ENCODE measurements around the gene FAM13A. TPM values are rescaled to one million over a fixed set of nuclear protein-coding genes. Genes with fewer than 3 reads are reported as not detected.

FAM13A gene
- total and polyA plus RNA-seq, 2 of the 8 experiments (the other 6 are each of a cell fraction or from before 2014, with no cell fraction given) = 7.1 to 16.5 TPM

- Histone ChIP-seq H3K23me2 (ENCODE audit: low read depth, low read length) (no peaks in the 10 kb centered on the region), H3K4me3 (ENCODE audit: extremely low read depth in 1 of 4, insufficient read depth in 2 of 4, low read depth in 3 of 4, low read length in 4 of 4) (no peak overlapping the region), H4K5ac (ENCODE audit: insufficient read length, low read depth, low read length) (no peak overlapping the region), H3K36me3 (ENCODE audit: control insufficient read depth in 2 of 4, insufficient read depth in 4 of 4, low read length in 3 of 4) (no peaks in the 10 kb centered on the region; a peak in 1 of 8 replicates), H3K4me1 (replicated peaks in 1 of 4; ENCODE audit: control insufficient read depth in 3 of 4, insufficient read depth in 4 of 4, low read length in 3 of 4) (no peaks in the 10 kb centered on the region), H3K4ac (replicated peaks; ENCODE audit: insufficient read length, low read depth, low read length) (no peak overlapping the region), H4K8ac (ENCODE audit: extremely low read depth, insufficient read depth, low read length) (no peak overlapping the region), H2AFZ (ENCODE audit: low read length) (no peak overlapping the region), H3K9me3 (ENCODE audit: insufficient read depth in 2 of 2, low read depth in 1 of 2, low read length in 1 of 2) (no peaks in the 10 kb centered on the region), H2BK15ac (ENCODE audit: low read length) (no peak overlapping the region), H2BK20ac (ENCODE audit: low read length) (no peak overlapping the region), H3K79me1 (ENCODE audit: low read depth, low read length) (no peaks in the 10 kb centered on the region), H3K23ac (ENCODE audit: insufficient read length) (no peak overlapping the region), H3K18ac (ENCODE audit: extremely low read depth, low read length) (no peak overlapping the region), H3K4me2 (ENCODE audit: insufficient read depth in 1 of 2, low read depth in 2 of 2, low read length in 2 of 2) (no peak overlapping the region), H3K27me3 (replicated peaks in 1 of 4; ENCODE audit: control insufficient read depth in 3 of 4, extremely low read depth in 1 of 4, insufficient read depth in 3 of 4, low read length in 3 of 4) (no peaks in the 10 kb centered on the region), H4K91ac (replicated peaks; ENCODE audit: insufficient read length, low read length) (no peak overlapping the region), H3K79me2 (ENCODE audit: control insufficient read depth in 1 of 2, insufficient read depth in 2 of 2, low read length in 2 of 2) (no peaks in the 10 kb centered on the region), H2AK5ac (ENCODE audit: low read depth, low read length) (no peak overlapping the region), H3K27ac (ENCODE audit: low read depth, low read length) (no peak overlapping the region), H3K56ac (replicated peaks; ENCODE audit: insufficient read length, low read depth, low read length) (no peak overlapping the region), H2BK5ac (ENCODE audit: low read depth, low read length) (no peak overlapping the region), H3K9ac (replicated peaks in 1 of 4; ENCODE audit: extremely low read depth in 1 of 4, low read depth in 3 of 4, low read length in 3 of 4) (no peak overlapping the region), H3K14ac (ENCODE audit: insufficient read length) (no peak overlapping the region), H4K20me1 (replicated peaks in 1 of 2; ENCODE audit: control insufficient read depth in 1 of 2, insufficient read depth in 2 of 2, low read length in 2 of 2) (no peaks in the 10 kb centered on the region), H2BK12ac (ENCODE audit: low read depth, low read length) (no peak overlapping the region), H2BK120ac (replicated peaks; ENCODE audit: low read depth, low read length) (no peak overlapping the region)
- DNase-seq (ENCODE audit: low read depth in 1 of 2, low spot score in 2 of 2) = no peak
- POLR2A ChIA-PET (ENCODE audit: partially characterized antibody) = no interaction called here
- no peak for FAIRE-seq
- CTCF ChIA-PET (ENCODE audit: partially characterized antibody) = no interaction called here
- no peak for TF ChIP-seq E2F6 (IDR thresholded peaks at IDR 0.05)
- TF ChIP-seq POLR2AphosphoS5 (IDR thresholded peaks at IDR 0.05; ENCODE audit: low read depth, low read length) = no peak
- TF ChIP-seq TCF12 (IDR thresholded peaks at IDR 0.05; ENCODE audit: low read depth, low read length) = no peak
- TF ChIP-seq SIX5 (IDR thresholded peaks at IDR 0.05; ENCODE audit: low read depth, low read length) = no peak
- TF ChIP-seq POLR2A (IDR thresholded peaks at IDR 0.05; ENCODE audit: control extremely low read depth in 1 of 2, low read depth in 2 of 2, low read length in 2 of 2) = no peak
- TF ChIP-seq FOSL1 (IDR thresholded peaks at IDR 0.05; ENCODE audit: insufficient read depth, low read depth, low read length) = no peak
- TF ChIP-seq KDM1A (IDR thresholded peaks at IDR 0.05; ENCODE audit: borderline replicate concordance, low read length) = no peak
- no peak for TF ChIP-seq NRF1 (IDR thresholded peaks at IDR 0.05; ENCODE audit: low read depth, low read length)
- no peak for TF ChIP-seq TBP (IDR thresholded peaks at IDR 0.05; ENCODE audit: low read depth, low read length)
- TF ChIP-seq KDM5A (IDR thresholded peaks at IDR 0.05; ENCODE audit: low read length) = no peak
- TF ChIP-seq CHD2 (IDR thresholded peaks at IDR 0.05; ENCODE audit: low read length) = no peak
- WGBS, 2 experiments (ENCODE audit: extremely low coverage in 1 of 2, insufficient coverage in 1 of 2, insufficient read length in 1 of 2, insufficient replicate concordance in 2 of 2, low coverage in 1 of 2, low lambda C conversion rate in 2 of 2, missing lambda C conversion rate in 1 of 2) = 85% methylated on average over 1 of the region's 1 CpG; no CpG with 5 or more reads in 1 of the 2 experiments
These were observed 87.2 kb downstream of the FAM13A start for GRCh38 chr4:88969746-88970145.

Data from H1 (cell line).